SH-SY5Y (cell line): Measurements from ENCODE around the gene VAV2.

Experiments
- GATA2 ChIP-seq: IDR thresholded peaks from 2 replicates; pipeline ENCODE4 v1.6.1; 2011; ENCODE audit warnings: mild to moderate bottlenecking, low read depth, low read length
- GATA3 ChIP-seq: IDR thresholded peaks from 2 replicates; pipeline ENCODE4 v1.6.1; 2011; ENCODE audit warnings: low read depth, mild to moderate bottlenecking, low read length, moderate library complexity

- no peak for TF ChIP-seq GATA2
- no peak for TF ChIP-seq GATA3
These were observed 168.7 kb downstream of the VAV2 start for GRCh38 chr9:133823189-133824105.
